Astrocyte (in vitro differentiated cells and primary cell): Measurements from ENCODE around the gene CA4. TPM values are rescaled to one million over a fixed set of nuclear protein-coding genes. Genes with fewer than 3 reads are reported as not detected.

ENCODE experiments used
- DNase-seq: peaks from one replicate; pipeline ENCODE4 v3.0.0-alpha.2; 2010; ENCODE audit warnings: low read depth
- FAIRE-seq: peaks from 2 replicates; lab custom pipeline; 2011; peaks lifted over from hg19 to GRCh38; lab: Jason Lieb, UNC
- H2AFZ ChIP-seq: 2 replicates; pipeline ENCODE4 v1.6.0; 2012; ENCODE audit warnings: low read depth, low read length, inconsistent platforms
- H3K27ac ChIP-seq: 2 replicates; pipeline ENCODE4 v1.5.1; 2011; ENCODE audit warnings: low read depth, low read length, inconsistent platforms
- H3K27me3 ChIP-seq: 2 replicates; pipeline ENCODE4 v1.6.0; 2011; ENCODE audit warnings: low read length, inconsistent platforms; ENCODE audit not compliant: insufficient read depth
- H3K36me3 ChIP-seq: 2 replicates; pipeline ENCODE4 v1.5.1; 2011; ENCODE audit warnings: low read length, inconsistent platforms; ENCODE audit not compliant: insufficient read depth
- H3K4me1 ChIP-seq: 2 replicates; pipeline ENCODE4 v1.5.1; 2011; ENCODE audit warnings: low read length, inconsistent platforms; ENCODE audit not compliant: insufficient read depth
- H3K4me2 ChIP-seq: 2 replicates; pipeline ENCODE4 v1.6.0; 2012; ENCODE audit warnings: low read length, inconsistent platforms
- H3K4me3 ChIP-seq: 2 replicates; pipeline ENCODE4 v1.5.1; 2011; ENCODE audit warnings: low read depth, mild to moderate bottlenecking, low read length, inconsistent platforms; ENCODE audit not compliant: insufficient read depth
- H3K79me2 ChIP-seq: 2 replicates; pipeline ENCODE4 v1.6.0; 2012; ENCODE audit warnings: mild to moderate bottlenecking, low read length, inconsistent platforms; ENCODE audit not compliant: insufficient read depth
- H3K9ac ChIP-seq: 2 replicates; pipeline ENCODE4 v1.6.0; 2012; ENCODE audit warnings: mild to moderate bottlenecking, low read length, inconsistent platforms
- H3K9me3 ChIP-seq: 2 replicates; pipeline ENCODE4 v1.5.1; 2012; ENCODE audit warnings: low read depth, mild to moderate bottlenecking, low read length, inconsistent platforms; ENCODE audit not compliant: insufficient read depth
- H4K20me1 ChIP-seq: 2 replicates; pipeline ENCODE4 v1.6.0; 2012; ENCODE audit warnings: low read length, inconsistent platforms; ENCODE audit not compliant: insufficient read depth
- H3K27ac Mint-ChIP-seq: one replicate; pipeline ENCODE4 v1.8.0; 2021; ENCODE audit warnings: mild to moderate bottlenecking, mixed read lengths; ENCODE audit not compliant: unreplicated experiment
- H3K27me3 Mint-ChIP-seq: one replicate; pipeline ENCODE4 v1.8.0; 2021; ENCODE audit warnings: low read depth, mixed read lengths; ENCODE audit not compliant: unreplicated experiment
- H3K36me3 Mint-ChIP-seq: one replicate; pipeline ENCODE4 v1.8.0; 2021; ENCODE audit warnings: low read depth, mixed read lengths; ENCODE audit not compliant: unreplicated experiment
- H3K4me1 Mint-ChIP-seq: one replicate; pipeline ENCODE4 v1.8.0; 2021; ENCODE audit warnings: low read depth, mixed read lengths; ENCODE audit not compliant: unreplicated experiment
- H3K4me3 Mint-ChIP-seq: one replicate; pipeline ENCODE4 v1.8.0; 2021; ENCODE audit warnings: mild to moderate bottlenecking, moderate library complexity, mixed read lengths; ENCODE audit not compliant: unreplicated experiment
- H3K9me3 Mint-ChIP-seq: one replicate; pipeline ENCODE4 v1.8.0; 2021; ENCODE audit warnings: mild to moderate bottlenecking, mixed read lengths; ENCODE audit not compliant: unreplicated experiment
- CTCF ChIP-seq: IDR thresholded peaks from 2 replicates; pipeline ENCODE4 v1.5.1; 2011; ENCODE audit warnings: low read depth, mild to moderate bottlenecking, inconsistent platforms, low read length, moderate library complexity; ENCODE audit not compliant: insufficient read depth
- EZH2 ChIP-seq: IDR thresholded peaks from 2 replicates; pipeline ENCODE4 v1.6.1; 2012; ENCODE audit warnings: mild to moderate bottlenecking, low read length, inconsistent platforms; ENCODE audit not compliant: insufficient read depth
- total RNA-seq: library from RNA; stranded (reverse); gene quantifications from 2 replicates; pipeline ENCODE4 v1.2.1, GENCODE V29; 2021

Gene CA4
- total RNA-seq, 1 donor from 2014 or later = not detected

- Histone ChIP-seq H3K4me2 (peak overlapping the region; percentile 99), H3K4me1 (peaks cover 12% of the 10 kb centered on the region), H3K9ac (peak overlapping the region; percentile 81), H2AFZ (peak overlapping the region; percentile 93), H3K9me3 (no peaks in the 10 kb centered on the region), H3K27ac (peak overlapping the region; percentile 63), H3K4me3 (peak overlapping the region; percentile 82), H3K79me2 (no peaks in the 10 kb centered on the region), H3K36me3 (no peaks in the 10 kb centered on the region), H4K20me1 (peaks cover 4% of the 10 kb centered on the region), H3K27me3 (peaks cover 18% of the 10 kb centered on the region)
- H3K4me3 Mint-ChIP-seq = peak overlapping the region; percentile 89
- H3K36me3 Mint-ChIP-seq = peaks cover 4% of the 10 kb centered on the region
- DNase-seq (peak; percentile 39), FAIRE-seq (no peak)
- no peaks in the 10 kb centered on the region for H3K4me1 Mint-ChIP-seq
- TF ChIP-seq EZH2 (no peak), CTCF (no peak)
- peaks cover 43% of the 10 kb centered on the region for H3K27me3 Mint-ChIP-seq
- peaks cover 6% of the 10 kb centered on the region for H3K9me3 Mint-ChIP-seq
- H3K27ac Mint-ChIP-seq = peak overlapping the region; percentile 43
Observed at GRCh38 chr17:60134396-60135150, 15.2 kb upstream of the CA4 start.

GRCh38 chr17:60135151-60135950, 14.4 kb upstream of the CA4 start:
- H2AFZ ChIP-seq = peak overlapping the region; percentile 93
- H3K79me2 ChIP-seq = no peaks in the 10 kb centered on the region
- H3K4me2 ChIP-seq = peak overlapping the region; percentile 99
- peak overlapping the region; percentile 63 for H3K27ac ChIP-seq
- H3K9me3 ChIP-seq = peaks cover 3% of the 10 kb centered on the region
- Mint-ChIP-seq H3K36me3 (peaks cover 4% of the 10 kb centered on the region), H3K27ac (peak overlapping the region; percentile 3), H3K27me3 (peaks cover 51% of the 10 kb centered on the region), H3K9me3 (peaks cover 9% of the 10 kb centered on the region), H3K4me3 (peak overlapping the region; percentile 89), H3K4me1 (no peaks in the 10 kb centered on the region)
- no peak for TF ChIP-seq CTCF
- no peak for TF ChIP-seq EZH2
- DNase-seq (peak; percentile 85), FAIRE-seq (no peak)
- H3K4me1 ChIP-seq = peaks cover 12% of the 10 kb centered on the region
- H3K4me3 ChIP-seq = peak overlapping the region; percentile 82
- H4K20me1 ChIP-seq = peaks cover 4% of the 10 kb centered on the region
- no peaks in the 10 kb centered on the region for H3K36me3 ChIP-seq
- peaks cover 25% of the 10 kb centered on the region for H3K27me3 ChIP-seq
- peak overlapping the region; percentile 81 for H3K9ac ChIP-seq
